SK-N-SH (cell line): ENCODE measurements around the gene CPLX3. TPM values are rescaled to one million over a fixed set of nuclear protein-coding genes. Genes with fewer than 3 reads are reported as not detected.

Experiments
- CTCF ChIA-PET: fragments of 300-600, 350-600 bp; formaldehyde crosslinking; extraction: SDS; loops from one replicate; lab custom pipeline; 2021; lab: Yijun Ruan, JAX
- POLR2A ChIA-PET: fragments of 350-600 bp; sonication (Branson Sonifier 250); formaldehyde crosslinking; extraction: SDS; loops from one replicate; lab custom pipeline; 2020; ENCODE audit warnings: antibody characterized with exemption, inconsistent platforms; lab: Yijun Ruan, JAX
- DNase-seq: peaks from one replicate; pipeline ENCODE4 v3.0.0; 2012
- H2AFZ ChIP-seq: fragments of 200-600 bp; sonication (generic); 2 replicates; pipeline ENCODE4 v1.8.1; 2016; ENCODE audit warnings: antibody characterized with exemption, mild to moderate bottlenecking, low read depth
- H3F3A ChIP-seq: fragments of 200-600 bp; sonication (generic); replicated peaks from 2 replicates; pipeline ENCODE3; 2016; ENCODE audit warnings: antibody characterized with exemption, mild to moderate bottlenecking; ENCODE audit not compliant: insufficient read depth
- H3K27ac ChIP-seq, 2 experiments: fragments of 200-500 bp in 1 of 2; fragments of 200-600 bp in 1 of 2; sonication (Bioruptor generic) in 1 of 2; sonication (generic), shearing (Covaris generic) in 1 of 2; 2 replicates each; pipeline versions ENCODE4 v1.5.1 to v1.6.1; 2014 to 2016; ENCODE audit warnings: low read depth in 2 of 2, inconsistent platforms in 1 of 2, low read length in 1 of 2, mild to moderate bottlenecking in 1 of 2, mixed read lengths in 1 of 2
- H3K27me3 ChIP-seq: fragments of 200-600 bp; sonication (generic), shearing (Covaris generic); 2 replicates; pipeline ENCODE4 v1.6.1; 2016; ENCODE audit warnings: mixed run types; ENCODE audit not compliant: insufficient read depth
- H3K36me3 ChIP-seq, 2 experiments: fragments of 200-500 bp in 1 of 2; fragments of 200-600 bp in 1 of 2; sonication (Bioruptor generic) in 1 of 2; sonication (generic) in 1 of 2; replicated peaks in 1 of 2; 2 replicates each; pipeline versions ENCODE3 to v1.5.1; 2014 to 2016; ENCODE audit warnings: low read length in 1 of 2, mild to moderate bottlenecking in 1 of 2; ENCODE audit not compliant: insufficient read depth in 2 of 2, control insufficient read depth in 1 of 2
- H3K4me1 ChIP-seq, 2 experiments: fragments of 200-500 bp in 1 of 2; fragments of 200-600 bp in 1 of 2; sonication (Bioruptor generic) in 1 of 2; sonication (generic), shearing (Covaris generic) in 1 of 2; 2 replicates each; pipeline versions ENCODE4 v1.5.1 to v1.6.1; 2014 to 2016; ENCODE audit warnings: low read depth in 1 of 2, low read length in 1 of 2, mixed run types in 1 of 2; ENCODE audit not compliant: insufficient read depth in 2 of 2, control insufficient read depth in 1 of 2
- H3K4me2 ChIP-seq: fragments of 200-600 bp; sonication (generic), shearing (Covaris generic); 2 replicates; pipeline ENCODE4 v1.6.1; 2017; ENCODE audit warnings: mixed run types
- H3K4me3 ChIP-seq, 2 experiments: fragments of 200-500 bp in 1 of 2; fragments of 200-600 bp in 1 of 2; sonication (Bioruptor generic) in 1 of 2; sonication (generic), shearing (Covaris generic) in 1 of 2; 2 replicates each; pipeline versions ENCODE4 v1.5.1 to v1.8.1; 2014 to 2016; ENCODE audit warnings: low read depth in 2 of 2, inconsistent platforms in 1 of 2, low read length in 1 of 2, mild to moderate bottlenecking in 1 of 2, mixed read lengths in 1 of 2, moderate library complexity in 1 of 2
- H3K79me2 ChIP-seq: fragments of 200-600 bp; sonication (generic); 2 replicates; pipeline ENCODE4 v1.8.1; 2017; ENCODE audit warnings: mild to moderate bottlenecking; ENCODE audit not compliant: insufficient read depth
- H3K9ac ChIP-seq: fragments of 200-600 bp; sonication (generic); 2 replicates; pipeline ENCODE4 v1.6.1; 2017; ENCODE audit warnings: mixed run types
- H3K9me2 ChIP-seq: fragments of 200-600 bp; sonication (generic); 2 replicates; pipeline ENCODE4 v1.6.1; 2017; ENCODE audit warnings: mixed run types
- H3K9me3 ChIP-seq: fragments of 200-600 bp; sonication (generic); 2 replicates; pipeline ENCODE4 v1.6.1; 2017; ENCODE audit warnings: mixed run types, mild to moderate bottlenecking, moderate library complexity
- H4K20me1 ChIP-seq: fragments of 200-600 bp; sonication (generic); 2 replicates; pipeline ENCODE4 v1.6.1; 2017; ENCODE audit warnings: mild to moderate bottlenecking, mixed run types; ENCODE audit not compliant: insufficient read depth
- CHD2 ChIP-seq: fragments of 150-350 bp; IDR thresholded peaks from 2 replicates; pipeline ENCODE4 v1.6.1; 2018; ENCODE audit warnings: low read length; ENCODE audit not compliant: partially characterized antibody
- ELF1 ChIP-seq: IDR thresholded peaks from 2 replicates; pipeline ENCODE4 v1.4.0; 2012
- EP300 ChIP-seq, 2 experiments: IDR thresholded peaks; 2 replicates each; pipeline versions ENCODE4 v1.4.0 to v1.6.1; 2012; ENCODE audit warnings: borderline replicate concordance in 1 of 2, low read depth in 1 of 2, low read length in 1 of 2
- FOSL2 ChIP-seq: IDR thresholded peaks from 2 replicates; pipeline ENCODE4 v1.4.0; 2012; ENCODE audit warnings: low read depth, mild to moderate bottlenecking, moderate library complexity, borderline replicate concordance
- GABPA ChIP-seq: IDR thresholded peaks from 2 replicates; pipeline ENCODE4 v1.4.0; 2012; ENCODE audit warnings: low read depth, mild to moderate bottlenecking
- GATA2 ChIP-seq: sonication (generic); formaldehyde crosslinking; IDR thresholded peaks from 2 replicates; pipeline ENCODE4 v1.5.0; 2020; ENCODE audit warnings: mild to moderate bottlenecking, missing genetic modification reagents
- IRF3 ChIP-seq: fragments of 150-350 bp; IDR thresholded peaks from 2 replicates; pipeline ENCODE4 v1.6.1; 2016; ENCODE audit warnings: mild to moderate bottlenecking, low read depth, low read length
- JUND ChIP-seq: IDR thresholded peaks from 2 replicates; pipeline ENCODE4 v1.4.0; 2012
- MAX ChIP-seq: IDR thresholded peaks from 2 replicates; pipeline ENCODE4 v1.4.0; 2012; ENCODE audit warnings: low read depth
- MXI1 ChIP-seq: IDR thresholded peaks from 2 replicates; pipeline ENCODE4 v1.6.1; 2012; ENCODE audit warnings: mild to moderate bottlenecking, low read depth, low read length, improper control_type of control experiment
- NRF1 ChIP-seq: IDR thresholded peaks from 2 replicates; pipeline ENCODE4 v1.6.1; 2012; ENCODE audit warnings: low read depth, mild to moderate bottlenecking, low read length
- PBX3 ChIP-seq: IDR thresholded peaks from 2 replicates; pipeline ENCODE4; 2012
- POLR2AphosphoS5 ChIP-seq: IDR thresholded peaks from 2 replicates; pipeline ENCODE4 v1.6.1; 2012; ENCODE audit warnings: low read depth, low read length
- RAD21 ChIP-seq: IDR thresholded peaks from 2 replicates; pipeline ENCODE4 v1.6.1; 2012; ENCODE audit warnings: mild to moderate bottlenecking, low read length
- RCOR1 ChIP-seq: fragments of 150-350 bp; IDR thresholded peaks from 2 replicates; pipeline ENCODE4 v1.6.1; 2017; ENCODE audit warnings: antibody characterized with exemption, low read length
- TAF1 ChIP-seq: IDR thresholded peaks from 2 replicates; pipeline ENCODE4 v1.6.1; 2012; ENCODE audit warnings: low read depth, mild to moderate bottlenecking, low read length, moderate library complexity, borderline replicate concordance
- USF1 ChIP-seq: IDR thresholded peaks from 2 replicates; pipeline ENCODE4 v1.4.0; 2012; ENCODE audit warnings: low read depth, borderline replicate concordance
- YY1 ChIP-seq: IDR thresholded peaks from 2 replicates; pipeline ENCODE4 v1.4.0; 2012; ENCODE audit warnings: low read depth, mild to moderate bottlenecking
- WGBS: methylation state at CpG from one replicate; pipeline ENCODE4 v1.1.6; 2017; ENCODE audit warnings: low lambda C conversion rate; 5-methylcytosine and 5-hydroxymethylcytosine counted together
- polyA plus RNA-seq, 3 experiments: library from polyadenylated mRNA; depleted of rRNA; stranded (reverse); fragments of >200 nt; gene quantifications; 2 replicates each; pipeline ENCODE4 v1.2.3, GENCODE V29; 2012

CPLX3 gene
- polyA plus RNA-seq, 1 of the 3 experiments (the other 2 are of a cell fraction) = not detected

GRCh38 chr15:74872702-74873035, 46.2 kb downstream of the CPLX3 start:
- H3K9ac ChIP-seq = peak overlapping the region; percentile 84
- peak overlapping the region; percentile 90 for H3K4me2 ChIP-seq
- TF ChIP-seq EP300 (IDR thresholded peaks at IDR 0.05; ENCODE audit: borderline replicate concordance in 1 of 2, low read depth in 1 of 2, low read length in 1 of 2) = no peak
- H3K9me3 ChIP-seq = no peaks in the 10 kb centered on the region
- 2% methylated on average over 11 of the region's 11 CpGs for WGBS
- CTCF ChIA-PET = interaction anchor here (2.2 kb wide), 1 partner anchor 29 kb away, joined by 9 read pairs; no protein-coding TSS in a partner anchor
- no peaks in the 10 kb centered on the region for H3F3A ChIP-seq
- no peaks in the 10 kb centered on the region for H3K27me3 ChIP-seq
- peak overlapping the region; percentile 72 to 88 for H3K4me3 ChIP-seq
- peak overlapping the region; percentile 80 to 84; a peak in 2 of 4 replicates for H3K27ac ChIP-seq
- DNase-seq = no peak
- peaks cover 30% of the 10 kb centered on the region for H4K20me1 ChIP-seq
- H2AFZ ChIP-seq = no peak overlapping the region; the same call in 1 of the 2 replicates
- peaks cover 10 to 20% of the 10 kb centered on the region in 2 experiments; a peak in 2 of 4 replicates for H3K4me1 ChIP-seq
- POLR2A ChIA-PET = interaction anchor here (1.1 to 1.7 kb wide), 2 partner anchors 10 to 29 kb away, joined by 3 to 7 read pairs; no protein-coding TSS in a partner anchor
- H3K9me2 ChIP-seq = no peaks in the 10 kb centered on the region
- H3K36me3 ChIP-seq = peaks cover 5 to 8% of the 10 kb centered on the region in 2 experiments
- peaks cover 52% of the 10 kb centered on the region for H3K79me2 ChIP-seq

- no peak for TF ChIP-seq GATA2
- TF ChIP-seq IRF3 = peak; percentile 26; the same call in 1 of the 2 replicates
- peak; percentile 58 for TF ChIP-seq CHD2
- TF ChIP-seq FOSL2 = no peak
- TF ChIP-seq MXI1 = peak; percentile 69; the same call in 1 of the 2 replicates
- peak; percentile 58 for TF ChIP-seq TAF1
- peak; percentile 96 for TF ChIP-seq POLR2AphosphoS5
- TF ChIP-seq JUND = no peak
- peak; percentile 52; the same call in 1 of the 2 replicates for TF ChIP-seq GABPA
- peak; percentile 99 for TF ChIP-seq PBX3
- TF ChIP-seq ELF1 = peak; percentile 94
- no peak for TF ChIP-seq USF1
- no peak for TF ChIP-seq YY1
- no peak for TF ChIP-seq RCOR1
- TF ChIP-seq MAX = 0 out of 2 replicates have a peak, but pooled peaks have one; percentile 5
- TF ChIP-seq RAD21 = no peak
- peak; percentile 75 for TF ChIP-seq NRF1
- TF ChIP-seq EP300 (IDR thresholded peaks at IDR 0.05; ENCODE audit: borderline replicate concordance in 1 of 2, low read depth in 1 of 2, low read length in 1 of 2) = no peak
- TF ChIP-seq, all 33 proteins: peak for 10
- Histone ChIP-seq H3K9me2 (no peaks in the 10 kb centered on the region), H3K4me3 (peak within 1 kb of the TSS; percentile 72 to 88), H3K27me3 (no peaks in the 10 kb centered on the region), H3K4me1 (peaks cover 10 to 20% of the 10 kb centered on the region in 2 experiments; a peak in 2 of 4 replicates), H3K27ac (peak within 1 kb of the TSS; percentile 80 to 84; a peak in 3 of 4 replicates), H3K9me3 (no peaks in the 10 kb centered on the region), H3F3A (no peaks in the 10 kb centered on the region), H4K20me1 (peaks cover 27% of the 10 kb centered on the region), H3K36me3 (peaks cover 0 to 5% of the 10 kb centered on the region in 2 experiments), H2AFZ (peak within 1 kb of the TSS; percentile 99), H3K79me2 (peaks cover 47% of the 10 kb centered on the region), H3K4me2 (peak within 1 kb of the TSS; percentile 90), H3K9ac (peak within 1 kb of the TSS; percentile 84)
- ChIA-PET POLR2A (interaction anchor here (1.1 to 1.7 kb wide), 2 partner anchors 9 to 28 kb away, joined by 3 to 7 read pairs; no protein-coding TSS in a partner anchor), CTCF (interaction anchor here (0.7 to 2.2 kb wide), 3 partner anchors 29 to 104 kb away, joined by 3 to 9 read pairs (median 5); no protein-coding TSS in a partner anchor)
- DNase-seq = peak; percentile 98
- WGBS = 1% methylated on average over 15 of the region's 52 CpGs
Measured at GRCh38 chr15:74873036-74873755, 46.8 kb downstream of the CPLX3 start, which contains the start of gene SCAMP2. Gene SCAMP2 (minus strand): TSS chr15:74873365. CDS start chr15:74873255, 110 bp downstream.
